Activated CD8-positive, alpha-beta memory T cell treated with anti-CD3 and anti-CD28 coated beads for 36 hours (primary cell): ENCODE data around the gene WDR7. TPM values are rescaled to one million over a fixed set of nuclear protein-coding genes. Genes with fewer than 3 reads are reported as not detected.

Experiments used
- CTCF ChIA-PET: fragments of 350-600 bp; sonication (Branson Sonifier 250); formaldehyde crosslinking; loops from one replicate; lab custom pipeline; 2021; ENCODE audit warnings: antibody characterized with exemption; lab: Charles Lee
- POLR2A ChIA-PET: fragments of 350-600 bp; sonication (Branson Sonifier 250); formaldehyde crosslinking; loops from one replicate; lab custom pipeline; 2021; ENCODE audit warnings: antibody characterized with exemption; lab: Charles Lee
- total RNA-seq, 2 experiments: library from RNA; stranded (reverse); gene quantifications; one replicate each; pipeline ENCODE4 v1.2.3, GENCODE V29; 2021

WDR7 gene
- total RNA-seq, 2 experiments from 2014 or later: 14.8 to 18.5 TPM

GRCh38 chr18:56953428-56954198 is 302.5 kb downstream of the WDR7 start:
- POLR2A ChIA-PET: no interaction called here
- CTCF ChIA-PET: no interaction called here

GRCh38 chr18:56955490-56955889 is 304.3 kb downstream of the WDR7 start:
- POLR2A ChIA-PET: no interaction called here
- CTCF ChIA-PET: no interaction called here

DNA sequence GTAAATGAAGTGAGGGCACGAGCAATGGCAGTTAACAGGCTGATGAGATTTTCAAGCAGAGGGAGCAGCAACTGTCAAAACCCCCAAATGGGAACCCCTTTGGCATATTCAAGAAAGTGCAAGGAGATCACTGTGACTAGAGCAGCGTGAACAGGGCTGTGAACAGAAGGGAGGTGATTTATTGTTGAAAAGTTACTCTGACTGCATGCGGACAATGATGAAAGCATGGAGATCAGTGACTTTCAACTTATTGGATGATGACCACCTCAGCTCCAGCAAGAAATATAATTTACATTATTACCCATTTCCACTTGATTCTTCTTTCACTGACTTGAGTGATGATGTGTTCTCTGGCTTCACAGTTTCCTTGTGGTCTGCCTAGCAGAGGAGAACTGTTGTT is 308.0 kb downstream of the WDR7 start:
- POLR2A ChIA-PET: no interaction called here
- CTCF ChIA-PET: no interaction called here

DNA sequence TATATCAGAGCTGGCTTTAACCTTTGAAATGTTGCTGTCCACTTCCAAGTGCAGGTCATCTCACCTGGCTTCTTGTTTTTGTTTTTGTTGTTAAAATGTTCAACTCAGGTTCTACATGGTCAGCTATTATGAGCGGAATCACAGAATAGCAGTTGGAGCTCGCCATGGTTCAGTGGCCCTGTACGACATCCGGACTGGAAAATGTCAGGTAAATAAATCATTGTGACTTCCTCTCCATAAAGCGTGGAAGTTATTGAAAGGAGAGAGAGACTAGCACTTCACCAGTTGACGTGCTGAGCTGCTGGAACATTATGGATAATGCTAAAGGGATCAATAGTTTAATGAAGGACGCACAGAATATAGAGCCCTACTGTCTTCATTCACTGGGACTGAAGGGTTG is 311.2 kb downstream of the WDR7 start:
- ChIA-PET POLR2A (no interaction called here), CTCF (no interaction called here)

DNA sequence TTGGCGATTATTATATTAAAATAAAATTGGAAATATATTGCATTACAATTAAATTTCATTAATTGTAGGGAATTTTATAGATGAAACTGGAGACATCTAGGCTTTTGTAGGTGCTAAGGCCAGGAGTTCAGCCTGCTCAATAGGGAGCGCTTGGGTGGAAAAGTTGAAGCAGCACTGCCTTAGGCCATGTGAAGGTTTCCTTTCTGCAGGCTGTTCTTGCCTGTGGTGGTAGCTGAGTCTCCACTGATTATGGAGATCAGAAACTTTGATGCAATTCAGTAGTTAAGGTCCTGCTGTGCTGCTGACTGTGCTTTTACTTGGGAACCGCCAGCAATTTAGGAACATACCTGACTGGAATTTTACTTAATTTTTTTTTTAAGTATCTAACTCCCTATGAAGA is 315.9 kb downstream of the WDR7 start:
- CTCF ChIA-PET: no interaction called here

GRCh38 chr18:56973487-56973886 is 322.3 kb downstream of the WDR7 start:
- CTCF ChIA-PET: no interaction called here
- POLR2A ChIA-PET: no interaction called here

More for the DNA sequence above, 315.9 kb downstream of the WDR7 start:
- POLR2A ChIA-PET: no interaction called here

DNA sequence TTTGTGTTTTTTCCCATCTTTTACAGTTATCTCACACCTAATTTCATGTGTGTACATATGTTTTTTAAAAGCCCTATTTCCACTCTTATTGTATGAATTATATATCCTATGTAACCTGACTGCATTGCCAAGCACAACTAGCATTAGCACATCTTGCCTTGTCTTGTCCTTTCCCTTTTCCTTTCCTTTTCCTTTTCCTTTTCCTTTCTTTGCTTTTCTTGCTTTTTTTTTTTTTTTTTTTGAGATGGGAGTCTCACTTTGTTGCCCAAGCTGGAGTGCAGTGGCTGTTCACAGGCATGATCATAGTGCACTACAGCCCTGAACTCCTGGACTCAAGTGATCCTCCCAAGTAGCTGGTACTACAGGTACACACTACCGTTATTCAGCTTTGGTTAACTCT is 323.0 kb downstream of the WDR7 start:
- POLR2A ChIA-PET: no interaction called here
- CTCF ChIA-PET: no interaction called here

- CTCF ChIA-PET: no interaction called here
- POLR2A ChIA-PET: no interaction called here
Measured at GRCh38 chr18:56975276-56975675, 324.1 kb downstream of the WDR7 start.

- POLR2A ChIA-PET: no interaction called here
- CTCF ChIA-PET: no interaction called here
Measured at GRCh38 chr18:56977309-56977708, 326.1 kb downstream of the WDR7 start.

- CTCF ChIA-PET: no interaction called here
- POLR2A ChIA-PET: no interaction called here
Measured at GRCh38 chr18:56977771-56978170, 326.6 kb downstream of the WDR7 start.

- CTCF ChIA-PET: interaction anchor here (1.1 kb wide), 1 partner anchor 16 kb away, joined by 3 read pairs; no protein-coding TSS in a partner anchor
- POLR2A ChIA-PET: no interaction called here
Measured at GRCh38 chr18:56980151-56980550, 329.0 kb downstream of the WDR7 start.

GRCh38 chr18:56982766-56983165 is 331.6 kb downstream of the WDR7 start:
- ChIA-PET POLR2A (no interaction called here), CTCF (no interaction called here)

DNA sequence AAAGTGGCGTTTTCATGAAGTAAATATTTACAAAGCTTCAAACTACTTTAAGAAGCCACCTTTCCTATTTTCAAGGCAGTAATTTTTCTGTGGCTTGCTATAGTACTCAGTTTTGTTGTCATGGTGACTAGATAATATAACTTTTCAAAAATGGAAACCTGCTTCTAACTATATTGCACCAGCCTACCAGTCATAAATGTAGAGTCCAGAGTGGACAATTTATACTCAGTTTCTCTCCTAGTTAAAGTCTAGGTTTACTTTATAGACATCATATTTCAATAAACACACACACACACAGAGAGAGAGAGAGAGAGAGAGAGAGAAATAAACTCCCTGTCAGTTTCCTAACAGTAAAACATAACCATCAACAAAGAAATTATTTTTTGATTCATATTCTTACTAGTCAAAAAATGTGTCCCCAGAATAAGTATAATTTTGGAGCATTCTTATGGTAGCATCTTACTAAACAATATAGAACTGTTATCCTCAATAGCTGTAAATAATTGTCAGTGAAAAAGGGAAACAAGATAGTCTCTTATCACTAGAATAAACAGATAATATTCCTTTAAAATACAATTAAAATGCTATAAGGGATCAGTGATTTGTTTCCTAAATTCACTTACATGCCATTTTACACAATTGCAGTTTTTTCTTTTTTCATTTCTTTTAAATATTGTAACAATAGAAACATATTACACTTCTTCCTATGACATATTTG is 332.3 kb downstream of the WDR7 start:
- ChIA-PET POLR2A (no interaction called here), CTCF (no interaction called here)

- ChIA-PET POLR2A (no interaction called here), CTCF (no interaction called here)
Measured at GRCh38 chr18:56984731-56985130, 333.6 kb downstream of the WDR7 start.

DNA sequence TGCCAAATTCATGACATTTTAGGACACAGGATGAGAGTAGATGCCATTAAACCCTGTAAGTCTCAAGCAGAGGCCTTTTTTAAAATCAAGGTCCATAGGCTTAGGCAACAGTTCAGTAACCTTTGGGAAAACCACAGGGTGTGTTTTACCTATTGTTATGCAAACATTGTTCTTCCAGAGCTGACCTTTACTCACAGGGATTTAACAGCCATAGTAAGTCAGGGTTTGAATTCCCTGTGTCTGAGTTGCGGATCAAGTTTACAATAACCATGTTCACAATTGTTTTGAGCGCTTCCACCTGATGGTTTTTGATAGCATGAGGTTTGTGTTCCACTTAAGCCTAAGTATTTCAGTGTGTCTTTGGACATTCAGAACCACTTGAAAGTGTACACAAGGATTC is 335.7 kb downstream of the WDR7 start:
- CTCF ChIA-PET: no interaction called here

GRCh38 chr18:56987236-56987635 is 336.1 kb downstream of the WDR7 start:
- CTCF ChIA-PET: no interaction called here
- POLR2A ChIA-PET: no interaction called here

More for the DNA sequence above, 335.7 kb downstream of the WDR7 start:
- POLR2A ChIA-PET: no interaction called here

- CTCF ChIA-PET: no interaction called here
- POLR2A ChIA-PET: no interaction called here
Measured at GRCh38 chr18:56988022-56988421, 336.9 kb downstream of the WDR7 start.

- CTCF ChIA-PET: no interaction called here
- POLR2A ChIA-PET: no interaction called here
Measured at GRCh38 chr18:56990678-56991077, 339.5 kb downstream of the WDR7 start.

GRCh38 chr18:56992777-56993176 is 341.6 kb downstream of the WDR7 start:
- CTCF ChIA-PET: no interaction called here
- POLR2A ChIA-PET: no interaction called here

GRCh38 chr18:56995579-56996188 is 344.5 kb downstream of the WDR7 start:
- POLR2A ChIA-PET: no interaction called here
- CTCF ChIA-PET: interaction anchor here (0.7 kb wide), 1 partner anchor 15 kb away, joined by 3 read pairs; no protein-coding TSS in a partner anchor

DNA sequence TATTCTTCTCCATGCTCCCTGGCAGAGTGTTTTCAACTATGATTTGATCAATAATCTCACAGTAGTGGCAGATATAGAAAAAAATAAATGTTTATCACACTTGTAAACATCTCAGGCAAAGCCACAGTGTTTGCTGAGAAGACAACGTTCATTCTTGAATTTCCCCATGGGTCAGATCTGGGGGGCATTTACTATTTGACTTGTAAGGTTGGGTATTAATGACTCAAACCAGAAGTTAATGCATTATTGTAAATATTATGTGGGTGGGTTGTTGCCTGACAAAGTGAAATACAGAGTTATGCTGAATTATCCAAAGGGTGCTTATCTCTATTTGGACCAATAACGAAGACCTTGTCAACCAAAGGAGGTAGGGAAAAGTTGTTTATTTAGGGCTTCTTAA is 346.0 kb downstream of the WDR7 start:
- ChIA-PET POLR2A (no interaction called here), CTCF (no interaction called here)
